Fibroblast of lung (primary cell): Measurements from ENCODE around the gene SEC23B. TPM values are rescaled to one million over a fixed set of nuclear protein-coding genes. Genes with fewer than 3 reads are reported as not detected.

ENCODE experiments used
- DNase-seq, 2 donors: peaks; one replicate each; pipeline versions ENCODE4 v3.0.0 to v3.0.0-alpha.2; 2010; ENCODE audit warnings: low read depth in 2 of 2
- H2AFZ ChIP-seq: 2 replicates; pipeline ENCODE4 v1.5.1; 2012; ENCODE audit warnings: low read length, control low read depth, inconsistent platforms
- H3K27ac ChIP-seq: 2 replicates; pipeline ENCODE4 v1.5.1; 2011; ENCODE audit warnings: low read length, control low read depth; ENCODE audit not compliant: insufficient read depth
- H3K27me3 ChIP-seq: 2 replicates; pipeline ENCODE4 v1.5.1; 2011; ENCODE audit warnings: mild to moderate bottlenecking, low read length; ENCODE audit not compliant: control insufficient read depth, insufficient read depth
- H3K36me3 ChIP-seq: 2 replicates; pipeline ENCODE4 v1.5.1; 2011; ENCODE audit warnings: low read length; ENCODE audit not compliant: control insufficient read depth, insufficient read depth
- H3K4me1 ChIP-seq: 2 replicates; pipeline ENCODE4 v1.5.1; 2011; ENCODE audit warnings: low read length; ENCODE audit not compliant: control insufficient read depth, insufficient read depth; ENCODE audit errors: extremely low read depth
- H3K4me2 ChIP-seq: 2 replicates; pipeline ENCODE4 v1.5.1; 2011; ENCODE audit warnings: low read length, control low read depth; ENCODE audit not compliant: insufficient read depth; ENCODE audit errors: extremely low read depth
- H3K4me3 ChIP-seq, 4 experiments: fragments of 200-600 bp in 1 of 4; sonication (generic) in 1 of 4; replicated peaks in 1 of 4; 2 replicates each; pipeline ENCODE4 v1.5.1; 2011 to 2016; ENCODE audit warnings: low read length in 4 of 4, low read depth in 3 of 4, mild to moderate bottlenecking in 3 of 4, control low read depth in 2 of 4, inconsistent platforms in 1 of 4, mixed read lengths in 1 of 4; ENCODE audit not compliant: insufficient read depth in 1 of 4; ENCODE audit errors: control extremely low read depth in 1 of 4
- H3K79me2 ChIP-seq: 2 replicates; pipeline ENCODE4 v1.5.1; 2012; ENCODE audit warnings: mild to moderate bottlenecking, low read length, inconsistent platforms; ENCODE audit not compliant: control insufficient read depth, insufficient read depth
- H3K9ac ChIP-seq: 2 replicates; pipeline ENCODE4 v1.5.1; 2011; ENCODE audit warnings: mild to moderate bottlenecking, low read length, control low read depth; ENCODE audit not compliant: insufficient read depth
- H3K9me3 ChIP-seq: 2 replicates; pipeline ENCODE4 v1.5.1; 2012; ENCODE audit warnings: low read depth, low read length; ENCODE audit not compliant: control insufficient read depth, insufficient read depth
- H4K20me1 ChIP-seq: 2 replicates; pipeline ENCODE4 v1.5.1; 2011; ENCODE audit warnings: low read length; ENCODE audit not compliant: control insufficient read depth, insufficient read depth; ENCODE audit errors: extremely low read depth
- EZH2 ChIP-seq: IDR thresholded peaks from 2 replicates; pipeline ENCODE4 v1.5.1; 2012; ENCODE audit warnings: low read length, control low read depth, mild to moderate bottlenecking; ENCODE audit errors: missing control alignments
- polyA plus RNA-seq, 2 donors: library from polyadenylated mRNA; depleted of rRNA in 1 of 2; stranded (reverse) in 1 of 2; unstranded in 1 of 2; fragments of >200 nt; gene quantifications; 2 replicates each; pipeline ENCODE4 v1.2.1, GENCODE V29; 2011 to 2012; ENCODE audit warnings: missing spikeins in 1 of 2
- total RNA-seq: library from RNA; depleted of rRNA; stranded (reverse); fragments of >200 nt; gene quantifications from 2 replicates; pipeline ENCODE4 v1.2.1, GENCODE V29; 2014
- TF ChIP-seq, protein P1 (sequence below), 2 donors: IDR thresholded peaks in 1 of 2; conservative IDR thresholded peaks in 1 of 2; 1 replicate in 1 of 2; 2 replicates in 1 of 2; pipeline ENCODE4 v1.5.1; 2011 to 2012; ENCODE audit warnings: low read length in 2 of 2, control low read depth in 1 of 2, inconsistent platforms in 1 of 2, low read depth in 1 of 2, mild to moderate bottlenecking in 1 of 2

SEC23B gene
- total and polyA plus RNA-seq, 2 donors (not counting 1 experiment from before 2014, with no cell fraction given) = 51.0 to 52.0 TPM

DNA sequence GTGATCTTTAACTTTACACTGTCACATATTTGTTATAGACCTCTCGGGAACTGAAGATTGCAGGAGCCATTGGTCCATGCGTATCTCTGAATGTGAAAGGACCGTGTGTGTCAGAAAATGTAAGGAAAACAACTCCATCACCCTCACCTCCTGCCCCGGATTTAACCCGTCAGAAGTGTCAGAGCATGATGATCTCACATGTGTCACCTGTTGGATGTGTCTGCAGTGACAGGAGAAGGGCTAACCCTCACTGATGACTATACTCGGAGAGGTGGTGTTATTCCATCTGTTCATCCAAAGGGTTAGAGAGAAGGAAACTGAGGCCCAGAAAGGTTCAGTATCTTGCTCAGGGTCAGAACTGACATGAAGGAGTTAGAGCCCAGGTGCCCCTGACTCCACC is 24.9 kb downstream of the SEC23B start:
- no peak for DNase-seq
- Histone ChIP-seq H2AFZ (no peak overlapping the region), H3K27ac (no peak overlapping the region), H3K27me3 (no peaks in the 10 kb centered on the region), H3K9me3 (no peaks in the 10 kb centered on the region), H4K20me1 (no peaks in the 10 kb centered on the region), H3K9ac (no peak overlapping the region), H3K79me2 (no peaks in the 10 kb centered on the region), H3K36me3 (peaks cover 11% of the 10 kb centered on the region), H3K4me3 (no peak overlapping the region), H3K4me1 (peaks cover 2% of the 10 kb centered on the region), H3K4me2 (no peak overlapping the region)
- TF ChIP-seq, protein P1, sequence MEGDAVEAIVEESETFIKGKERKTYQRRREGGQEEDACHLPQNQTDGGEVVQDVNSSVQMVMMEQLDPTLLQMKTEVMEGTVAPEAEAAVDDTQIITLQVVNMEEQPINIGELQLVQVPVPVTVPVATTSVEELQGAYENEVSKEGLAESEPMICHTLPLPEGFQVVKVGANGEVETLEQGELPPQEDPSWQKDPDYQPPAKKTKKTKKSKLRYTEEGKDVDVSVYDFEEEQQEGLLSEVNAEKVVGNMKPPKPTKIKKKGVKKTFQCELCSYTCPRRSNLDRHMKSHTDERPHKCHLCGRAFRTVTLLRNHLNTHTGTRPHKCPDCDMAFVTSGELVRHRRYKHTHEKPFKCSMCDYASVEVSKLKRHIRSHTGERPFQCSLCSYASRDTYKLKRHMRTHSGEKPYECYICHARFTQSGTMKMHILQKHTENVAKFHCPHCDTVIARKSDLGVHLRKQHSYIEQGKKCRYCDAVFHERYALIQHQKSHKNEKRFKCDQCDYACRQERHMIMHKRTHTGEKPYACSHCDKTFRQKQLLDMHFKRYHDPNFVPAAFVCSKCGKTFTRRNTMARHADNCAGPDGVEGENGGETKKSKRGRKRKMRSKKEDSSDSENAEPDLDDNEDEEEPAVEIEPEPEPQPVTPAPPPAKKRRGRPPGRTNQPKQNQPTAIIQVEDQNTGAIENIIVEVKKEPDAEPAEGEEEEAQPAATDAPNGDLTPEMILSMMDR (conservative IDR thresholded peaks at IDR 0.05 in 1 of 2, IDR thresholded peaks at IDR 0.05 in 1 of 2; ENCODE audit: low read depth in 1 of 2, low read length in 2 of 2) = no peak
- TF ChIP-seq EZH2 = no peak

DNA sequence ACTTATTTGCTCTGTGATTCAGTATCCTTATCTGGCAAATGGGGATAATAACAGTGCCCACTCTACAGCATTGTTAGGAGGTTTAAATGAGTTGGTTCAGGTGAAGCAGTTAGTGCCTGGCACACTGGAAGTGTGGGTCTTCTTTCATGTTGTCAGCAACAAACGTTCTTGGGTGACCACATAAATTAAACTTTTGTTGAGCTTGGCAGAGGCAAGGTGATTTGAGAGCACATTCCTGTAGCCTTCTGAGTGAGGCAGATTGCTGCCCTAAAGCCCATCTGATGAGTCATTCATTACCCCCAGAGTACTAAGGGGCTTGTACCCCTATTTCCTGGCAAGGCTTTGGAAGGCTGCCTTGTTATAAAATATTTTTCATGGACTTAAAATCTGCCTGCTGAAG is 25.8 kb downstream of the SEC23B start:
- H3K4me3 ChIP-seq = no peak overlapping the region
- DNase-seq = peak in 1 of 2 donors; percentile 56
- TF ChIP-seq, protein P1 (conservative IDR thresholded peaks at IDR 0.05 in 1 of 2, IDR thresholded peaks at IDR 0.05 in 1 of 2; ENCODE audit: low read depth in 1 of 2, low read length in 2 of 2) = no peak
- no peak for TF ChIP-seq EZH2
- no peak overlapping the region for H2AFZ ChIP-seq
- H3K4me2 ChIP-seq = no peak overlapping the region
- no peaks in the 10 kb centered on the region for H3K79me2 ChIP-seq
- H3K36me3 ChIP-seq = peaks cover 9% of the 10 kb centered on the region
- H3K9ac ChIP-seq = no peak overlapping the region
- H3K27ac ChIP-seq = no peak overlapping the region
- H4K20me1 ChIP-seq = no peaks in the 10 kb centered on the region
- H3K4me1 ChIP-seq = no peaks in the 10 kb centered on the region
- H3K9me3 ChIP-seq = no peaks in the 10 kb centered on the region
- H3K27me3 ChIP-seq = no peaks in the 10 kb centered on the region

DNA sequence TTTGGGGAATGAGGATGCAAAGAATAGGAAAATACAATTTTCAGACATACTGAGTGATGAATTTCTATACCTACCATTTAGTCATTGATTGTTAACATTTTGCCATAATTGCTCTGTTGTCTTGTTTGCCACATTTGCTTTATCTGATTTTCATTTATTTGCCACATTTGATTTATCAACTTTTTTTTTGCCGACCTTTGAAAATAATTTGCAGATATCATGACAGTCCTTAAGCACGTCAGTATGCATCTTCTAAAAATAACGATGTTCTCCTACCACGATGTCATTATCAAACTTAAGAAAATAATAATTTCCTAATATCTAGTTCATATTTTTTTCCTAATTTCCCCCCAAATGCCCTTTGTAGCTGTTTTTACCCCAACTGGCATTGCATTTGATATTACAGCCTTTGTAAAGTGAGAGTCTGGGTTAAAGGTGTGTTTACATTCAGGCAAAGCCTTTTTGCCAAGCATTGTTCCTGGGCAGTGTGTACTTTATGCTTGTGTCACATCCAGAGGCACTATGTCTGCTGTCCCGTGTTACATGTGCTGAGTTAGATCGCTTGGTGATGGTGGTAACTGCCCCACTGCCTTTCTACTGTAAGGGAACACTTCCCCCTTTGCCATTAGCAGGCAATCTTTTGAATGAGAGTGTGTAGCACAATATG is 26.4 kb downstream of the SEC23B start:
- Histone ChIP-seq H3K4me1 (no peaks in the 10 kb centered on the region), H3K4me2 (no peak overlapping the region), H3K36me3 (peaks cover 9% of the 10 kb centered on the region), H3K27me3 (no peaks in the 10 kb centered on the region), H3K9ac (no peak overlapping the region), H3K27ac (no peak overlapping the region), H4K20me1 (no peaks in the 10 kb centered on the region), H3K9me3 (no peaks in the 10 kb centered on the region), H3K4me3 (no peak overlapping the region), H3K79me2 (no peaks in the 10 kb centered on the region), H2AFZ (no peak overlapping the region)
- TF ChIP-seq, protein P1 (conservative IDR thresholded peaks at IDR 0.05 in 1 of 2, IDR thresholded peaks at IDR 0.05 in 1 of 2; ENCODE audit: low read depth in 1 of 2, low read length in 2 of 2) = no peak
- no peak for TF ChIP-seq EZH2
- no peak for DNase-seq
